Kidney epithelial cell (primary cell): Measurements from ENCODE around the gene UGT1A7. TPM values are rescaled to one million over a fixed set of nuclear protein-coding genes. Genes with fewer than 3 reads are reported as not detected.

Source experiments
- DNase-seq: peaks from one replicate; pipeline ENCODE4 v3.0.0-alpha.2; 2010; ENCODE audit warnings: low read depth
- H3K27me3 ChIP-seq: 2 replicates; pipeline ENCODE4 v1.6.0; 2011; ENCODE audit warnings: low read length; ENCODE audit not compliant: control insufficient read depth, insufficient read depth
- H3K36me3 ChIP-seq: 2 replicates; pipeline ENCODE4 v1.5.1; 2011; ENCODE audit warnings: low read length; ENCODE audit not compliant: control insufficient read depth, insufficient read depth
- H3K4me3 ChIP-seq: 2 replicates; pipeline ENCODE4 v1.5.1; 2011; ENCODE audit warnings: low read depth, mild to moderate bottlenecking, control low read depth, low read length
- total RNA-seq: library from RNA; depleted of rRNA; stranded (reverse); fragments of >200 nt; gene quantifications from 2 replicates; pipeline ENCODE4 v1.2.3, GENCODE V29; 2015
- TF ChIP-seq, protein P1 (sequence below): IDR thresholded peaks from 2 replicates; pipeline ENCODE4 v1.5.1; 2011; ENCODE audit warnings: mild to moderate bottlenecking, moderate library complexity, low read length, control low read depth, inconsistent platforms; ENCODE audit not compliant: insufficient read depth, poor library complexity, severe bottlenecking

Gene UGT1A7
- total RNA-seq, 1 donor from 2014 or later, result not detected

DNA sequence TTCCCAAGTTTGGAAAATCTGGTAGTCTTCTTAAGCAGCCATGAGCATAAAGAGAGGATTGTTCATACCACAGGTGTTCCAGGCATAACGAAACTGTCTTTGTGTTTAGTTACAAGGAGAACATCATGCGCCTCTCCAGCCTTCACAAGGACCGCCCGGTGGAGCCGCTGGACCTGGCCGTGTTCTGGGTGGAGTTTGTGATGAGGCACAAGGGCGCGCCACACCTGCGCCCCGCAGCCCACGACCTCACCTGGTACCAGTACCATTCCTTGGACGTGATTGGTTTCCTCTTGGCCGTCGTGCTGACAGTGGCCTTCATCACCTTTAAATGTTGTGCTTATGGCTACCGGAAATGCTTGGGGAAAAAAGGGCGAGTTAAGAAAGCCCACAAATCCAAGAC is 90.5 kb downstream of the UGT1A7 start:
- Histone ChIP-seq H3K4me3 (no peak overlapping the region), H3K36me3 (no peaks in the 10 kb centered on the region), H3K27me3 (no peaks in the 10 kb centered on the region)
- no peak for DNase-seq
- TF ChIP-seq, protein P1, sequence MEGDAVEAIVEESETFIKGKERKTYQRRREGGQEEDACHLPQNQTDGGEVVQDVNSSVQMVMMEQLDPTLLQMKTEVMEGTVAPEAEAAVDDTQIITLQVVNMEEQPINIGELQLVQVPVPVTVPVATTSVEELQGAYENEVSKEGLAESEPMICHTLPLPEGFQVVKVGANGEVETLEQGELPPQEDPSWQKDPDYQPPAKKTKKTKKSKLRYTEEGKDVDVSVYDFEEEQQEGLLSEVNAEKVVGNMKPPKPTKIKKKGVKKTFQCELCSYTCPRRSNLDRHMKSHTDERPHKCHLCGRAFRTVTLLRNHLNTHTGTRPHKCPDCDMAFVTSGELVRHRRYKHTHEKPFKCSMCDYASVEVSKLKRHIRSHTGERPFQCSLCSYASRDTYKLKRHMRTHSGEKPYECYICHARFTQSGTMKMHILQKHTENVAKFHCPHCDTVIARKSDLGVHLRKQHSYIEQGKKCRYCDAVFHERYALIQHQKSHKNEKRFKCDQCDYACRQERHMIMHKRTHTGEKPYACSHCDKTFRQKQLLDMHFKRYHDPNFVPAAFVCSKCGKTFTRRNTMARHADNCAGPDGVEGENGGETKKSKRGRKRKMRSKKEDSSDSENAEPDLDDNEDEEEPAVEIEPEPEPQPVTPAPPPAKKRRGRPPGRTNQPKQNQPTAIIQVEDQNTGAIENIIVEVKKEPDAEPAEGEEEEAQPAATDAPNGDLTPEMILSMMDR, result no peak

DNA sequence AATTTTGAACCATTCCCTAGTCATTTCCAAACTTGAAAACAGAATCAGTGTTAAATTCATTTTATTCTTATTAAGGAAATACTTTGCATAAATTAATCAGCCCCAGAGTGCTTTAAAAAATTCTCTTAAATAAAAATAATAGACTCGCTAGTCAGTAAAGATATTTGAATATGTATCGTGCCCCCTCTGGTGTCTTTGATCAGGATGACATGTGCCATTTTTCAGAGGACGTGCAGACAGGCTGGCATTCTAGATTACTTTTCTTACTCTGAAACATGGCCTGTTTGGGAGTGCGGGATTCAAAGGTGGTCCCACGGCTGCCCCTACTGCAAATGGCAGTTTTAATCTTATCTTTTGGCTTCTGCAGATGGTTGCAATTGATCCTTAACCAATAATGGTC is 90.9 kb downstream of the UGT1A7 start:
- no peaks in the 10 kb centered on the region for H3K27me3 ChIP-seq
- TF ChIP-seq, protein P1, result no peak
- H3K36me3 ChIP-seq, result no peaks in the 10 kb centered on the region
- DNase-seq, result no peak
- H3K4me3 ChIP-seq, result no peak overlapping the region

GRCh38 chr2:233773854-233774253 is 92.2 kb downstream of the UGT1A7 start:
- H3K27me3 ChIP-seq, result no peaks in the 10 kb centered on the region
- no peaks in the 10 kb centered on the region for H3K36me3 ChIP-seq
- TF ChIP-seq, protein P1, result no peak
- DNase-seq, result no peak
- no peak overlapping the region for H3K4me3 ChIP-seq

DNA sequence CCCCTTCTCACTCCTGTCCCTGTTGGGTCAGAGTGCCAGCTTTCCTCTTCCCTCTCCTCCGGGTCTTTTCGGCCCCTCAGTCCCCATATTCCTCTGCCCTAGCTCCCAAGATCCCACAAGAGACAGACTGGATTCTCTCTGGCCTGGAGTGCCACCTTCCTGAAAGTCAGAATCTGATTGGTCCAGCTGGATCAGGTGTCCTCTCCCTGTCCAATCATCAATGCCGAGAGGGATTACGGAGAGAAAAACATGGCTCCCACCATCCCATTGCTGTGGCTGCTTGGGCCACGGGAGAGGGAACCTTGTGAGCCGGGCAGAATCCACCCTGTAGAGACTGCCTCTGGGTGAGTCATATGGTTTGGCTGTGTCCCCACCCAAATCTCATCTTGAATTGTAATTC is 93.7 kb downstream of the UGT1A7 start:
- Histone ChIP-seq H3K27me3 (no peaks in the 10 kb centered on the region), H3K36me3 (no peaks in the 10 kb centered on the region), H3K4me3 (no peak overlapping the region)
- TF ChIP-seq, protein P1, result no peak
- no peak for DNase-seq

DNA sequence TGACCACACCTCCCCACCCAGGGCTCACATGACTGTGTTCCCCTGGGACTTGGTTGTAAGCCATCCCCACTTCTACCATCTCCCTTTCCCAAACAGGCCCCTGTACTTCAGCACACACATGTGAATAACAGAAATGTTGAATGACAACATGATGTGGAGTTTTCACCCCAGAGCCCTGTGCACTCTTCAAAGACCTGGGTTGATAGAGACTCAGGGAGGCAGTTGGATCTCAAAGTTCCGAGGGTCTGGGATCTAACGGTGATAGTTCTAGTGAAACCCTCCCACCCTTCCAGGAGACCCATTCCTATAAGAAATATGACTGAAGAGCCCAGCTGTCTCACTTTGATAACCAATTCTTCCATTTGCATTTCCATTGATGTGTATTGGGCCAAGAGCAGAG is 96.3 kb downstream of the UGT1A7 start, which contains the start of gene MROH2A:
Gene MROH2A, plus strand, starts transcription at position 301 of the 400 bp plus-strand sequence. CDS start 1,029 bp downstream, outside the sequence.
- Histone ChIP-seq H3K4me3 (no peak within 1 kb of the TSS), H3K36me3 (no peaks in the 10 kb centered on the region), H3K27me3 (no peaks in the 10 kb centered on the region)
- no peak for DNase-seq
- TF ChIP-seq, protein P1, result no peak

DNA sequence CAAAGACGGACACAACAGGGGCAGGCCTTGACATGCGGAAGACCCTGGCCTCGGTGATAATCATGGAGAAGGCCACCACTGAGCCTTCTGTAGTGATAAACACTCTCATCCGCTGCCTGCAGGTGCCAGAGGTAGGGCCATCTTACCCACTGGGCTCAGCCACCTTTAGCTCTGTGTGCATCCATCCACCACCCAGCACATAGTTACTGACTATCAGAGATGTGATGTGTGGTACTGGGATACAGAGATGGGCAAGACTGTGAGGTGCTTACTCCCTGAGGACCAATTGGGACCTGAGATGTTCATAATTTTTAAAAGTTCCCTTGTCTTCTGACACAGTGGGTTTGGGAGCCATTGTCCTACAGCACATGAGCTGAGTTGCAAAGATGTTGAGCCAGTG is 98.0 kb downstream of the UGT1A7 start:
- no peaks in the 10 kb centered on the region for H3K36me3 ChIP-seq
- no peak for DNase-seq
- H3K4me3 ChIP-seq, result no peak overlapping the region
- no peaks in the 10 kb centered on the region for H3K27me3 ChIP-seq
- TF ChIP-seq, protein P1, result no peak
